ENCODE data around the gene RAB5A. TPM values are rescaled to one million over a fixed set of nuclear protein-coding genes. Genes with fewer than 3 reads are reported as not detected.
"Not testable (repeated sequence)": the region's sequence is repeated elsewhere in the genome, so short reads cannot be mapped to it uniquely, and the experiment has no call there.

RAB5A gene
- total RNA-seq, 2 experiments from 2014 or later = 46.4 to 47.5 TPM

DNA sequence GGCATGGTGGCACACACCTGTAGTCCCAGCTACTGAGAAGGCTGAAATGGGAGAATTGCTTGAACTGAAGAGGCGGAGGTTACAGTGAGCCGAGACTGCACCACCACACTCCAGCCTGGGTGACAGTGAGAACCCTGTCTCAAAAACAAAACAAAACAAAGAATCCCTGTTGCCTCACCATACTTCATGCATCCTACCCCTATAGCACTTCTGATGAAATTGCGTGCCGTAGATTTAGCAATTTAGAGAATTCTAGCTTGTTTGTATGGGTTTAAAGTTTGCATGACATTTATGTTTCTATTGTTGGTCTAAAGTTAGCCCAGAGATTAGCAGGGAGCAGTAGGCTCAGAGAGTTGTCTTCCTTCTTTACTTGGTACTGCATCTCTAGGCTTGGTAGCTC, 7.8 kb downstream of the RAB5A start:
- intact Hi-C loops (cut with micrococcal nuclease) = no loop called here
- peaks cover 26% of the 10 kb centered on the region for H3K36me3 Mint-ChIP-seq (ENCODE audit: low read depth)
- H3K27ac Mint-ChIP-seq = no peak overlapping the region
- CTCF ChIA-PET = interaction anchor here (0.6 kb wide), 1 partner anchor 32 kb away, joined by 3 read pairs; no protein-coding TSS in a partner anchor
- peaks cover 44% of the 10 kb centered on the region for H3K4me1 Mint-ChIP-seq (ENCODE audit: low read depth)
- no peaks in the 10 kb centered on the region for H3K27me3 Mint-ChIP-seq (ENCODE audit: low read depth)
- no peak for DNase-seq
- no peak overlapping the region for H3K4me3 Mint-ChIP-seq
- H3K9me3 Mint-ChIP-seq = no peaks in the 10 kb centered on the region

DNA sequence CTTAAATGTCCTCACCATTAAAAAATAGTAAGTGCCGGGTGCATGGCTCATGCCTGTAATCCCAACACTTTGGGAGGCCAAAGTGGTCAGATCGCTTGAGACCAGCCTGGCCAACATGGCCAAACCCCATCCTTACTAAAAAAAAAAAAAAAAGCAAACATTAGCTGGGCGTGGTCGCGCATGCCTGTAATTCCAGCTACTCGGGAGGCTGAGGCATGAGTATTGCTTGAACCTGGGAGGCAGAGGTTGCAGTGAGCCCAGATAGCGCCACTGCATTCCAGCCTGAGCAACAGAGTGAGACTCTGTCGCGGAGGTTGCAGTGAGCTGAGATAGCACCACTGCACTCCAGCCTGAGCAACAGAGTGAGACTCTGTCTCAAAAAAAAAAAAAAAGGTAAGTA, 10.5 kb downstream of the RAB5A start:
- Mint-ChIP-seq H3K36me3 (ENCODE audit: low read depth) (peaks cover 21% of the 10 kb centered on the region), H3K4me1 (ENCODE audit: low read depth) (peaks cover 52% of the 10 kb centered on the region)
- intact Hi-C loops (cut with micrococcal nuclease); H3K27me3 Mint-ChIP-seq (ENCODE audit: low read depth); CTCF ChIA-PET; DNase-seq; H3K9me3 Mint-ChIP-seq; H3K4me3 Mint-ChIP-seq; H3K27ac Mint-ChIP-seq: not testable (repeated sequence)

DNA sequence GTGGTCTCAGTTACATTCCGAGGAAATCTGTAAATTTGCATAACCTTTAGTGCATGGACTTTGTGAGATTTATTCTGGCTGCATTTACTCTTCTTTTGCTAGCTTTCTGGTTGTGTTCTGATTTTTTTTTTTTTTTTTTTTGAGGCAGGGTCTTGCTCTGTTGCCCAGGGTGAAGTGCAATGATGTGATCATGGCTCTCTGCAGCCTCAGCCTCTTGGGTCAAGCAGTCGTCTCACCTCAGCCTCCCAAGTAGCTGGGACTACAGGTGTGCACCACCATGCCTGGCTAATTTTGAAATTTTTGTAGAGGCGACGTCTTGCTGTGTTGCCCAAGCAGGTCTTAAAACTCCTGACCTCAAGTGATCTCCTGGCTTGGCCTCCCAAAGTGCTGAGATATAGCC, 12.6 kb downstream of the RAB5A start:
- no peak overlapping the region for H3K4me3 Mint-ChIP-seq
- intact Hi-C loops (cut with micrococcal nuclease) = no loop called here
- no peak for DNase-seq
- CTCF ChIA-PET = no interaction called here
- no peaks in the 10 kb centered on the region for H3K27me3 Mint-ChIP-seq (ENCODE audit: low read depth)
- H3K9me3 Mint-ChIP-seq = no peaks in the 10 kb centered on the region
- H3K36me3 Mint-ChIP-seq (ENCODE audit: low read depth) = peaks cover 19% of the 10 kb centered on the region
- H3K27ac Mint-ChIP-seq = no peak overlapping the region
- H3K4me1 Mint-ChIP-seq (ENCODE audit: low read depth) = peaks cover 56% of the 10 kb centered on the region

- H3K4me3 Mint-ChIP-seq = no peak overlapping the region
Measured at GRCh38 chr3:19960696-19961095, 13.8 kb downstream of the RAB5A start.

DNA sequence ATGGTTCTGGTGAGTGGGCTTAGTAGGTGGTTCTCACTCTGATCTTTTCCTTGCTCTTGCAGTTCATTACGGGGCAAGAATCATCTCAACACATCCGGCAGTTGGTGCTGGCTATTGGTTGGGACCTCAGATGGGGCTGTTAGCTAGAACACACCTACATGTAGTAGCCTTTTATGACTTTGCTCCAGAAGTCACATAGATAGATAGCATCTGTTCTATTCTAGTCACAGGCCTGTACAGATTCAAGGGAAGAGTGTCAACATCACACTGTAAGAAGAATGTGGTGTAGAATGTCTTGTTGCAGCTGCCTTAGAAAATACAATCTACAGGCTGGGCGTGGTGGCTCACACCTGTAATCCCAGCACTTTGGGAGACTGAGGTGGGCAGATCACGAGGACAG, 15.1 kb downstream of the RAB5A start:
- DNase-seq = no peak
- intact Hi-C loops (cut with micrococcal nuclease) = no loop called here
- Mint-ChIP-seq H3K4me1 (ENCODE audit: low read depth) (peaks cover 57% of the 10 kb centered on the region), H3K27me3 (ENCODE audit: low read depth) (no peaks in the 10 kb centered on the region), H3K4me3 (no peak overlapping the region), H3K27ac (no peak overlapping the region), H3K36me3 (ENCODE audit: low read depth) (peaks cover 20% of the 10 kb centered on the region), H3K9me3 (no peaks in the 10 kb centered on the region)
- CTCF ChIA-PET = no interaction called here

More at GRCh38 chr3:19960696-19961095, 13.8 kb downstream of the RAB5A start:
- Mint-ChIP-seq H3K4me1 (ENCODE audit: low read depth) (peaks cover 55% of the 10 kb centered on the region), H3K27ac (no peak overlapping the region), H3K36me3 (ENCODE audit: low read depth) (peaks cover 14% of the 10 kb centered on the region), H3K27me3 (ENCODE audit: low read depth) (no peaks in the 10 kb centered on the region), H3K9me3 (no peaks in the 10 kb centered on the region)
- no peak for DNase-seq
- intact Hi-C loops (cut with micrococcal nuclease) = no loop called here
- CTCF ChIA-PET = no interaction called here

GRCh38 chr3:19967208-19967607, 20.3 kb downstream of the RAB5A start:
- Mint-ChIP-seq H3K27ac (no peak overlapping the region), H3K36me3 (ENCODE audit: low read depth) (peaks cover 29% of the 10 kb centered on the region), H3K4me3 (no peak overlapping the region), H3K27me3 (ENCODE audit: low read depth) (no peaks in the 10 kb centered on the region), H3K9me3 (no peaks in the 10 kb centered on the region), H3K4me1 (ENCODE audit: low read depth) (peaks cover 42% of the 10 kb centered on the region)
- CTCF ChIA-PET = interaction anchor here (0.8 kb wide), 1 partner anchor 103 kb away, joined by 3 read pairs; no protein-coding TSS in a partner anchor
- intact Hi-C loops (cut with micrococcal nuclease) = no loop called here
- DNase-seq = no peak

GRCh38 chr3:19967812-19968211, 20.9 kb downstream of the RAB5A start:
- peaks cover 42% of the 10 kb centered on the region for H3K4me1 Mint-ChIP-seq (ENCODE audit: low read depth)
- intact Hi-C loops (cut with micrococcal nuclease) = no loop called here
- H3K36me3 Mint-ChIP-seq (ENCODE audit: low read depth) = peaks cover 29% of the 10 kb centered on the region
- H3K27me3 Mint-ChIP-seq (ENCODE audit: low read depth) = no peaks in the 10 kb centered on the region
- no peak overlapping the region for H3K27ac Mint-ChIP-seq
- H3K4me3 Mint-ChIP-seq = no peak overlapping the region
- H3K9me3 Mint-ChIP-seq = no peaks in the 10 kb centered on the region
- CTCF ChIA-PET = interaction anchor here (0.6 to 0.8 kb wide), 2 partner anchors 19 to 103 kb away, joined by 3 to 5 read pairs; no protein-coding TSS in a partner anchor
- DNase-seq = no peak

GRCh38 chr3:19970327-19970726, 23.4 kb downstream of the RAB5A start:
- Mint-ChIP-seq H3K27me3 (ENCODE audit: low read depth) (no peaks in the 10 kb centered on the region), H3K36me3 (ENCODE audit: low read depth) (peaks cover 33% of the 10 kb centered on the region), H3K4me1 (ENCODE audit: low read depth) (peaks cover 36% of the 10 kb centered on the region), H3K9me3 (no peaks in the 10 kb centered on the region), H3K27ac (no peak overlapping the region), H3K4me3 (no peak overlapping the region)
- no peak for DNase-seq
- CTCF ChIA-PET = no interaction called here
- intact Hi-C loops (cut with micrococcal nuclease) = no loop called here

DNA sequence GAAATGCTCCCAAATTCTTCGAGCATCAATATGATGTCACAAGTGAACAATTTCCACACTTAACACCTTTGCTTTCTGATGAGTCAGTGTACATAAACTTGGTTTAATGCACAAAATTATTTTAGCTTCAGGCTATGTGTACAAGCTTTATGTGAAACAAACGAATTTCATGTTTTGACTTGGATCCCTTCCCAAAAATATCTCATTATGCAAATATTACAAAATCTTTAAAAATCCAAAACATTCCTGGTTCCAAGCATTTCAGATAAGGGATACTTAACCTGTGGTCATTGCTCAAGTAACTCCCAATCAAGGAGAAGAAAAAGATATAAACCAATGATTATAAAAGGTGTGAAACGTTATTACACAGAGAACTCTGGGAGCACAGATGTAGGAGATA, 25.2 kb downstream of the RAB5A start:
- intact Hi-C loops (cut with micrococcal nuclease) = no loop called here
- peaks cover 26% of the 10 kb centered on the region for H3K4me1 Mint-ChIP-seq (ENCODE audit: low read depth)
- peaks cover 32% of the 10 kb centered on the region for H3K36me3 Mint-ChIP-seq (ENCODE audit: low read depth)
- no peak overlapping the region for H3K4me3 Mint-ChIP-seq
- H3K9me3 Mint-ChIP-seq = no peaks in the 10 kb centered on the region
- CTCF ChIA-PET = interaction anchor here (1.1 kb wide), 1 partner anchor 24 kb away, joined by 3 read pairs; no protein-coding TSS in a partner anchor
- no peak for DNase-seq
- H3K27ac Mint-ChIP-seq = no peak overlapping the region
- no peaks in the 10 kb centered on the region for H3K27me3 Mint-ChIP-seq (ENCODE audit: low read depth)

DNA sequence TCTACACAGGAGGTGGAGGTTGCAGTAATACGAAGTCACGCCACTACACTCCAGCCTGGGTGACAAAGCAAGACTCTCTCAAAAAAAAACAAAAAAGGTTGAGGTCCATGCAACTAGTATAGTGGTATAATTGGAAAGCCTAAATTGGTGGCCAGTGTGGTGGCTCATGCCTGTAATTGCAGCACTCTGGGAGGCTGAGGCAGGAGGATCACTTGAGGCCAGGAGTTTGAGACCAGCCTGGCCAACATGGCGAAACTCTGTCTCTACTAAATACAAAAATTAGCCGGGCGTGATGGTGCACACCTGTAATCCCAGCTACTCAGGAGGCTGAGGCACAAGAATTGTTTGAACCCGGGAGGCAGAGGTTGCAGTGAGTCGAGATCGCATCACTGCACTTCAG, 42.0 kb downstream of the RAB5A start:
- H3K4me1 Mint-ChIP-seq (ENCODE audit: low read depth); intact Hi-C loops (cut with micrococcal nuclease); H3K9me3 Mint-ChIP-seq; DNase-seq; H3K27me3 Mint-ChIP-seq (ENCODE audit: low read depth); CTCF ChIA-PET; H3K4me3 Mint-ChIP-seq; H3K27ac Mint-ChIP-seq: not testable (repeated sequence)
- peaks cover 18% of the 10 kb centered on the region for H3K36me3 Mint-ChIP-seq (ENCODE audit: low read depth)

GRCh38 chr3:19994796-19995195, 47.9 kb downstream of the RAB5A start:
- H3K9me3 Mint-ChIP-seq = peaks cover 3% of the 10 kb centered on the region
- no peaks in the 10 kb centered on the region for H3K4me1 Mint-ChIP-seq (ENCODE audit: low read depth)
- H3K4me3 Mint-ChIP-seq = no peak overlapping the region
- H3K27ac Mint-ChIP-seq = no peak overlapping the region
- intact Hi-C loops (cut with micrococcal nuclease) = no loop called here
- H3K27me3 Mint-ChIP-seq (ENCODE audit: low read depth) = no peaks in the 10 kb centered on the region
- no peaks in the 10 kb centered on the region for H3K36me3 Mint-ChIP-seq (ENCODE audit: low read depth)
- CTCF ChIA-PET = no interaction called here
- DNase-seq = no peak

GRCh38 chr3:19997502-19997901, 50.6 kb downstream of the RAB5A start:
- intact Hi-C loops (cut with micrococcal nuclease) = no loop called here
- peaks cover 3% of the 10 kb centered on the region for H3K9me3 Mint-ChIP-seq
- no peak overlapping the region for H3K4me3 Mint-ChIP-seq
- no peak for DNase-seq
- CTCF ChIA-PET = no interaction called here
- H3K27me3 Mint-ChIP-seq (ENCODE audit: low read depth) = no peaks in the 10 kb centered on the region
- no peaks in the 10 kb centered on the region for H3K4me1 Mint-ChIP-seq (ENCODE audit: low read depth)
- no peak overlapping the region for H3K27ac Mint-ChIP-seq
- H3K36me3 Mint-ChIP-seq (ENCODE audit: low read depth) = no peaks in the 10 kb centered on the region

DNA sequence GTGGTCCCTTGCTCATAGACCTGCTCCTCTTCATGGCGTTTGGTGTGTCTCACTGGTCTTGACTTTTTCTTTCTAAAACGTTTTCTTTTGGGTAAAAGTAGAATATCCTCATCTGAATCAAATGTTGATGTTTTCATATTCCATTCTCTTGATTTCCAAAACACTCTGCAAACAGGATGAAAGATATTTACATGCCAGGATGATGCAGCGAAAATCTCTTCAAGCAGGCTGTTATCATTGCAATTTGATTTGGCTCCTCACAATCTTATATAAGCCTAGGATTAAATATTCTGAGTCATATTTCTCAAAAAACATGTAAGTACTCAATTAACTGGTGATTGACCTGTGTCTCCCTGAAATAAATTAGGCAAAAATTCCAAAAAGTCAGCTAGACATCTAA, 55.0 kb downstream of the RAB5A start:
- DNase-seq = no peak
- Mint-ChIP-seq H3K9me3 (peaks cover 3% of the 10 kb centered on the region), H3K4me1 (ENCODE audit: low read depth) (no peaks in the 10 kb centered on the region), H3K27ac (no peak overlapping the region), H3K27me3 (ENCODE audit: low read depth) (no peaks in the 10 kb centered on the region), H3K36me3 (ENCODE audit: low read depth) (no peaks in the 10 kb centered on the region), H3K4me3 (no peak overlapping the region)
- CTCF ChIA-PET = no interaction called here
- intact Hi-C loops (cut with micrococcal nuclease) = no loop called here

GRCh38 chr3:20007960-20008359, 61.1 kb downstream of the RAB5A start:
- Mint-ChIP-seq H3K36me3 (ENCODE audit: low read depth) (no peaks in the 10 kb centered on the region), H3K27me3 (ENCODE audit: low read depth) (no peaks in the 10 kb centered on the region), H3K4me1 (ENCODE audit: low read depth) (no peaks in the 10 kb centered on the region), H3K9me3 (no peaks in the 10 kb centered on the region), H3K4me3 (no peak overlapping the region), H3K27ac (no peak overlapping the region)
- DNase-seq = no peak
- CTCF ChIA-PET = no interaction called here
- intact Hi-C loops (cut with micrococcal nuclease) = no loop called here

Data from activated naive CD4-positive, alpha-beta T cell treated with anti-CD3 and anti-CD28 coated beads for 36 hours (primary cell).